MM.1S (cell line): ENCODE results near the gene GNAI2.

Source experiments
- DNase-seq: peaks from one replicate; pipeline ENCODE4 v3.0.0-alpha.2; 2015
- H2AFZ ChIP-seq: fragments of 300-600 bp; sonication (generic); 2 replicates; pipeline ENCODE4 v1.6.0; 2016; ENCODE audit warnings: antibody characterized with exemption, low read length
- H3F3A ChIP-seq: fragments of 300-600 bp; sonication (generic); 2 replicates; pipeline ENCODE4 v1.6.1; 2016; ENCODE audit warnings: mild to moderate bottlenecking, antibody characterized with exemption, low read length, moderate library complexity, mixed read lengths; ENCODE audit not compliant: insufficient read depth
- H3K27ac ChIP-seq: fragments of 300-600 bp; sonication (generic); 2 replicates; pipeline ENCODE4 v1.5.1; 2016; ENCODE audit warnings: mild to moderate bottlenecking, low read length
- H3K27me3 ChIP-seq: fragments of 300-600 bp; sonication (generic); replicated peaks from 2 replicates; pipeline ENCODE4 v1.6.0; 2016; ENCODE audit warnings: low read length; ENCODE audit not compliant: insufficient read depth
- H3K36me3 ChIP-seq: fragments of 300-600 bp; sonication (generic); replicated peaks from 2 replicates; pipeline ENCODE4 v1.6.1; 2016; ENCODE audit warnings: mild to moderate bottlenecking, low read length, mixed read lengths; ENCODE audit not compliant: insufficient read depth
- H3K4me1 ChIP-seq: fragments of 300-600 bp; sonication (generic); 2 replicates; pipeline ENCODE4 v1.6.1; 2016; ENCODE audit warnings: low read length, mixed read lengths
- H3K4me2 ChIP-seq: fragments of 300-600 bp; sonication (generic); 2 replicates; pipeline ENCODE4 v1.6.0; 2016; ENCODE audit warnings: low read depth, low read length
- H3K4me3 ChIP-seq: fragments of 300-600 bp; sonication (generic); 2 replicates; pipeline ENCODE4 v1.5.1; 2016; ENCODE audit warnings: low read length, mixed read lengths
- H3K79me2 ChIP-seq: fragments of 300-600 bp; sonication (generic); 2 replicates; pipeline ENCODE4 v1.6.1; 2016; ENCODE audit warnings: mixed run types, low read length, mixed read lengths
- H3K9ac ChIP-seq: fragments of 300-600 bp; sonication (generic); 2 replicates; pipeline ENCODE4 v1.6.1; 2016; ENCODE audit warnings: low read length, mixed read lengths
- H3K9me2 ChIP-seq: fragments of 300-600 bp; sonication (generic); replicated peaks from 2 replicates; pipeline ENCODE4 v1.6.1; 2016; ENCODE audit warnings: mild to moderate bottlenecking, low read length, mixed read lengths; ENCODE audit not compliant: insufficient read depth
- H3K9me3 ChIP-seq: fragments of 300-600 bp; sonication (generic); replicated peaks from 2 replicates; pipeline ENCODE4 v1.6.1; 2016; ENCODE audit warnings: mild to moderate bottlenecking, low read length, mixed read lengths; ENCODE audit not compliant: insufficient read depth
- H4K20me1 ChIP-seq: fragments of 300-600 bp; sonication (generic); 2 replicates; pipeline ENCODE4 v1.6.1; 2016; ENCODE audit warnings: mild to moderate bottlenecking, low read length, moderate library complexity, mixed read lengths; ENCODE audit not compliant: insufficient read depth
- CTCF ChIP-seq: fragments of 300-600 bp; sonication (generic); IDR thresholded peaks from 2 replicates; pipeline ENCODE4 v1.5.1; 2016; ENCODE audit warnings: antibody characterized with exemption, low read length, mixed read lengths
- EZH2 ChIP-seq: fragments of 300-600 bp; sonication (generic); optimal IDR thresholded peaks from 2 replicates; pipeline ENCODE3; 2017; ENCODE audit warnings: low read depth, mild to moderate bottlenecking, antibody characterized with exemption, low read length, mixed read lengths
- EZH2phosphoT487 ChIP-seq: fragments of 300-600 bp; sonication (generic); IDR thresholded peaks from 2 replicates; pipeline ENCODE4 v1.6.1; 2018; ENCODE audit warnings: antibody characterized with exemption, low read length

Gene GNAI2

GRCh38 chr3:50235716-50236483 lies at the start of gene GNAI2:
TSS of gene GNAI2 (plus strand) at chr3:50236204. CDS start at chr3:50236336, 132 bp downstream.
- H2AFZ ChIP-seq, result peak within 1 kb of the TSS; percentile 71; the same call in 1 of the 2 replicates
- no peaks in the 10 kb centered on the region for H3K9me2 ChIP-seq
- H3K9ac ChIP-seq, result peak within 1 kb of the TSS; percentile 85
- peak; percentile 98 for DNase-seq
- H3K79me2 ChIP-seq, result peaks cover 48% of the 10 kb centered on the region
- H3K27ac ChIP-seq, result peak within 1 kb of the TSS; percentile 53; the same call in 1 of the 2 replicates
- no peaks in the 10 kb centered on the region for H3K9me3 ChIP-seq
- H4K20me1 ChIP-seq, result no peaks in the 10 kb centered on the region
- peak within 1 kb of the TSS; percentile 97 for H3K4me2 ChIP-seq
- TF ChIP-seq EZH2, result no peak
- no peak for TF ChIP-seq EZH2phosphoT487
- no peak for TF ChIP-seq CTCF
- peak within 1 kb of the TSS; percentile 94 for H3K4me3 ChIP-seq
- no peaks in the 10 kb centered on the region for H3K36me3 ChIP-seq
- H3K27me3 ChIP-seq, result no peaks in the 10 kb centered on the region
- 0 out of 2 replicates have a peak, but pooled peaks cover 6% of the 10 kb centered on the region for H3K4me1 ChIP-seq
- peaks cover 10% of the 10 kb centered on the region for H3F3A ChIP-seq

- no peaks in the 10 kb centered on the region for H4K20me1 ChIP-seq
- no peak for TF ChIP-seq EZH2phosphoT487
- no peak for TF ChIP-seq CTCF
- no peak for TF ChIP-seq EZH2
- no peaks in the 10 kb centered on the region for H3K9me3 ChIP-seq
- H3K36me3 ChIP-seq, result no peaks in the 10 kb centered on the region
- no peak overlapping the region for H3K9ac ChIP-seq
- no peaks in the 10 kb centered on the region for H3F3A ChIP-seq
- H2AFZ ChIP-seq, result no peak overlapping the region
- no peak overlapping the region for H3K4me2 ChIP-seq
- no peaks in the 10 kb centered on the region for H3K4me1 ChIP-seq
- H3K9me2 ChIP-seq, result no peaks in the 10 kb centered on the region
- no peak for DNase-seq
- no peaks in the 10 kb centered on the region for H3K79me2 ChIP-seq
- H3K4me3 ChIP-seq, result no peak overlapping the region
- no peak overlapping the region for H3K27ac ChIP-seq
- H3K27me3 ChIP-seq, result peaks cover 61% of the 10 kb centered on the region
These were observed 48.3 kb upstream of the GNAI2 start for GRCh38 chr3:50187750-50188149.

DNA sequence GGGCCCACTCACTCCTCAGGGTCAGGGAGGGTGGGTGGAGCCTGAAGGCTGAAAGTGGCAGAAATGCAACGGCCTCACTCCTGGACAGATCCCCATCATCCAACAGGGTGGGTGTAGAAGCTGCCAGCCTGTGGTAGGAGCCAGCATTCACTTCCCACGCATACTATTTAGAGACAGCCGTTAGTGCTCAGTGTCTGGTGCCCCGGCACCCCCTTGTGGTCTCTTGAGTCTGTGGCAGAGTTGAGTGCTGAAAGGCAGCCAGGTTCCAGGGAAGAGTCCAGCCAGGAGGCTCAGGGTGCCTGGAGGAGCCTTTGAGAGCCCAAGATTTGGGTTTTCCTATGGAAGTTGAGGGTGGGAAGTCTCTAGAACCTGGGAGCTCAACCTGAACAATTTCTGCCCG lies 46.7 kb upstream of the GNAI2 start:
- TF ChIP-seq EZH2 (no peak), CTCF (peak; percentile 47)
- Histone ChIP-seq H3F3A (no peaks in the 10 kb centered on the region), H3K79me2 (no peaks in the 10 kb centered on the region), H3K27ac (no peak overlapping the region), H3K9me2 (no peaks in the 10 kb centered on the region), H2AFZ (no peak overlapping the region), H3K9me3 (no peaks in the 10 kb centered on the region), H4K20me1 (no peaks in the 10 kb centered on the region), H3K4me3 (no peak overlapping the region), H3K9ac (no peak overlapping the region), H3K4me2 (no peak overlapping the region), H3K36me3 (no peaks in the 10 kb centered on the region), H3K4me1 (no peaks in the 10 kb centered on the region), H3K27me3 (peaks cover 60% of the 10 kb centered on the region)
- DNase-seq, result peak; percentile 32
